Vagina (tissue), 2 donors: ENCODE results near the gene MTX3.

Source experiments
- CTCF ChIP-seq, 3 experiments: fragments of 450-650 bp in 2 of 3; fragments of 200-600 bp in 1 of 3; sonication (generic) in 1 of 3; IDR thresholded peaks; one replicate each; pipeline ENCODE4 v1.5.1; 2017 to 2019; ENCODE audit warnings: antibody characterized with exemption in 3 of 3, mild to moderate bottlenecking in 2 of 3, moderate library complexity in 2 of 3
- POLR2A ChIP-seq, 2 donors: fragments of 450-650 bp; IDR thresholded peaks; one replicate each; pipeline ENCODE4 v1.6.1; 2017; ENCODE audit warnings: antibody characterized with exemption in 2 of 2, mild to moderate bottlenecking in 2 of 2, moderate library complexity in 2 of 2
- POLR2AphosphoS5 ChIP-seq, 2 donors: sonication (generic); formaldehyde crosslinking; IDR thresholded peaks; one replicate each; pipeline ENCODE4 v1.9.0; 2017; ENCODE audit warnings: antibody characterized with exemption in 2 of 2, mild to moderate bottlenecking in 2 of 2, low read depth in 1 of 2; ENCODE audit not compliant: insufficient read depth in 1 of 2

- TF ChIP-seq POLR2AphosphoS5 (IDR thresholded peaks at IDR 0.05; ENCODE audit: insufficient read depth in 1 of 2, low read depth in 1 of 2) = no peak
- TF ChIP-seq CTCF (IDR thresholded peaks at IDR 0.05) = no peak
- TF ChIP-seq POLR2A (IDR thresholded peaks at IDR 0.05) = no peak
These were observed 19.9 kb downstream of the MTX3 start for GRCh38 chr5:79971156-79971555.
